ENCODE data around the gene CTSH.

CTSH gene

GRCh38 chr15:78917888-78918287 lies 27.0 kb downstream of the CTSH start:
- 100% methylated on average over 1 of the region's 4 CpGs for WGBS, 2 experiments (ENCODE audit: insufficient coverage in 2 of 2)
- peaks cover 94% of the 10 kb centered on the region for H3K36me3 ChIP-seq (ENCODE audit: control insufficient read depth, insufficient read depth, low read length)
- H3K4me3 ChIP-seq (ENCODE audit: extremely low read depth, insufficient read depth, low read length, poor library complexity, severe bottlenecking), result no peak overlapping the region
- H3K27ac ChIP-seq (ENCODE audit: low read depth, low read length, severe bottlenecking), result no peak overlapping the region
- H3K4me1 ChIP-seq (ENCODE audit: control insufficient read depth, insufficient read depth, low read length, poor library complexity, severe bottlenecking), result no peaks in the 10 kb centered on the region
- H3K9me3 ChIP-seq (ENCODE audit: control insufficient read depth, low read length), result no peaks in the 10 kb centered on the region

- H3K27ac ChIP-seq (ENCODE audit: low read depth, low read length, severe bottlenecking), result no peak overlapping the region
- H3K4me3 ChIP-seq (ENCODE audit: extremely low read depth, insufficient read depth, low read length, poor library complexity, severe bottlenecking), result no peak overlapping the region
- no peaks in the 10 kb centered on the region for H3K9me3 ChIP-seq (ENCODE audit: control insufficient read depth, low read length)
- WGBS, 2 experiments (ENCODE audit: insufficient coverage in 2 of 2), result 100% methylated on average over 1 of the region's 4 CpGs; no CpG with 5 or more reads in 1 of the 2 experiments
- peaks cover 94% of the 10 kb centered on the region for H3K36me3 ChIP-seq (ENCODE audit: control insufficient read depth, insufficient read depth, low read length)
- H3K4me1 ChIP-seq (ENCODE audit: control insufficient read depth, insufficient read depth, low read length, poor library complexity, severe bottlenecking), result no peaks in the 10 kb centered on the region
Measured at GRCh38 chr15:78916088-78916487, 28.8 kb downstream of the CTSH start.

DNA sequence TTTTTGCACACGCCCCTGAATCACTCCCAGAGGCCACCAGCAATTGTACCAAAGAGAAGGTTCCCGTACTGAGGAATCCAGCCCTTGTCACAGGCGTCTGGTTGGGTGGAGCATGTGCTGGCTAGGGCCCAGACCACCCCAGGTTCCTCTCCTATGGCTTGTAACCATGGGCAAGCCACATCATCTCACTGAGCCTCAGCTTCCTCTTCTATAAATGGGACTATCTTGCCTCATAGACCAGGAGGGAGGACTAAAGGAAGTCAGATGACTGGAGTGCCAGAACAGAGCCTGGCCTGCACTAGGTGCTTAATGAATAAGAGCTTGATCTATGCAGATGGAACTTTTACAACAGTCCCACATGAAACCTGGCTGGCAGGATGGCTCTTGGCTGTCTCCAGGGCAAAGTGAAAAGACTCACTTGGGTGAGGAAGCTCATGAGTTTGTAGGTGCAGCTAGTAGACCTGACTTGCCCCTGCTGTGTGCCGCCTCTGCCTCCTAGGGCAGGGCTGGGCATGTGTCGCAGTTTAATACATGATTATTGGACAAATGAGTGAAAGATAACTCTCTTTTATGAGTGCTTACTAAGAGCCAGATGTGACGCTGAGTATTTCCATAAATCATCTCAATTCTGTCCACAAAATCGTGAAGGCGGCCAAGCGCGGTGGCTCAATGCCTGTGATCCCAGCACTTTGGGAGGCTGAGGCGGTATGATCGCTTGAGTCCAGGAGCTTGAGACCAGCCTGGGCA lies 29.3 kb downstream of the CTSH start:
- Histone ChIP-seq H3K27ac (ENCODE audit: low read depth, low read length, severe bottlenecking) (no peak overlapping the region), H3K9me3 (ENCODE audit: control insufficient read depth, low read length) (no peaks in the 10 kb centered on the region), H3K4me1 (ENCODE audit: control insufficient read depth, insufficient read depth, low read length, poor library complexity, severe bottlenecking) (no peaks in the 10 kb centered on the region), H3K36me3 (ENCODE audit: control insufficient read depth, insufficient read depth, low read length) (peaks cover 94% of the 10 kb centered on the region), H3K4me3 (ENCODE audit: extremely low read depth, insufficient read depth, low read length, poor library complexity, severe bottlenecking) (no peak overlapping the region)
- 89 to 94% methylated on average over 10 of the region's 12 CpGs for WGBS, 2 experiments (ENCODE audit: insufficient coverage in 2 of 2)

DNA sequence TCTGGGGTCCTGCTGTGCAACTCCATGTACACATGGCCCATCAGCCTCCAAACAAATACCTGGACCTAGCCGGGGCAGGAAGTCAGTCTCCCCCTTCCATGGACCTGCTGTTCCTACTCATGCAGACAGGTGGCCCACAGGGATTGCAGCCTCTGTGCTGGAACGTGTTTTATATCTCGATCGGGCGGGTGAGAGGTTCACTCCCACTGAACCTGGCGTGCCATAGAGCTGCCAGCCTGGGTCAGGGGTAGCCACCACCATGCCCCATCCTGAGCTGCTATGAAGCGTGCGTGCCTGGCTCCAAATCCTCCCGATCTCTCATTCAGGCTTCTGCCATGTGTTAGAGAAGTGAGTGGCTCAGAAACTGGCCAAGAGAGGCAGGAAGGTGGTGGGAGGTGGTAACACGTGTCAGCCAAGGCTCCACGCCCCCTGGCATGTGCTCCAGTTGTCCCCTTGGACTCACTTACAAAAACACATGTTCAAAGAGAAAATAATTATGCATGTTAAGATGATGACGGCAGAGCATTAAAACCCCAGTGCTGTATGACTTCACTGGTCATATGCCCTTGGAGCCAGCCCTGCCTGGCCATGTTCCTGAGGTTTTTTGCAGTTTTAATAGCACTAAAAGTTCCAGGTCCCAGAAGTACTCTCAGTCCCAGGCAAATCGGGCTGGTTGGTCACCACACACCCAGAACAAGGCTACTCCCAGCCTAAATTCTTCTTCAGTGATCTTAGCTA lies 30.6 kb downstream of the CTSH start:
- H3K27ac ChIP-seq (ENCODE audit: low read depth, low read length, severe bottlenecking), result no peak overlapping the region
- no peak overlapping the region for H3K4me3 ChIP-seq (ENCODE audit: extremely low read depth, insufficient read depth, low read length, poor library complexity, severe bottlenecking)
- H3K9me3 ChIP-seq (ENCODE audit: control insufficient read depth, low read length), result no peaks in the 10 kb centered on the region
- peaks cover 88% of the 10 kb centered on the region for H3K36me3 ChIP-seq (ENCODE audit: control insufficient read depth, insufficient read depth, low read length)
- WGBS, 2 experiments (ENCODE audit: insufficient coverage in 2 of 2), result 94 to 95% methylated on average over 6 to 9 of the region's 13 CpGs
- no peaks in the 10 kb centered on the region for H3K4me1 ChIP-seq (ENCODE audit: control insufficient read depth, insufficient read depth, low read length, poor library complexity, severe bottlenecking)

GRCh38 chr15:78913012-78913411 lies 31.8 kb downstream of the CTSH start:
- Histone ChIP-seq H3K4me3 (ENCODE audit: extremely low read depth, insufficient read depth, low read length, poor library complexity, severe bottlenecking) (no peak overlapping the region), H3K4me1 (ENCODE audit: control insufficient read depth, insufficient read depth, low read length, poor library complexity, severe bottlenecking) (no peaks in the 10 kb centered on the region), H3K9me3 (ENCODE audit: control insufficient read depth, low read length) (no peaks in the 10 kb centered on the region), H3K27ac (ENCODE audit: low read depth, low read length, severe bottlenecking) (no peak overlapping the region), H3K36me3 (ENCODE audit: control insufficient read depth, insufficient read depth, low read length) (peaks cover 85% of the 10 kb centered on the region)
- 88 to 100% methylated on average over 2 of the region's 3 CpGs for WGBS, 2 experiments (ENCODE audit: insufficient coverage in 2 of 2)

DNA sequence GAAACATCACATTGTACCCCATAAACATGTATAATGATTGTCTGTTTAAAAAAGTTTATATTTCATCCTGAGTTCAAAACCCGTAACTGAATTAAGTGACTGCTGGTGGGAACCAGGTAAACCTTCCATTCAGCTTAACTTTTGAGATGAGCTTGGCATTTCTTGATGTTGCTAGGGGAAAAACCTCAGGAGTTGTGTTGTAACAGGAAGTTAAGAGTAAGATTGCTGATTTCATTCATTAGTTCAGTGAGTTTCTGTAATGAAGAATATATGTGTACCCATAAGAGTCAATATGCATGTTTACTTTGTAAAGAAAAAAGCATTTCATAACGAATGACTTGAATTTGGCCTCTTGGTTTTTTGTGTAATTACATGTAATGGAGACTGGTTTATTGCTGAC lies 32.5 kb downstream of the CTSH start:
- no peak overlapping the region for H3K4me3 ChIP-seq (ENCODE audit: extremely low read depth, insufficient read depth, low read length, poor library complexity, severe bottlenecking)
- H3K27ac ChIP-seq (ENCODE audit: low read depth, low read length, severe bottlenecking), result no peak overlapping the region
- H3K4me1 ChIP-seq (ENCODE audit: control insufficient read depth, insufficient read depth, low read length, poor library complexity, severe bottlenecking), result no peaks in the 10 kb centered on the region
- WGBS, 2 experiments (ENCODE audit: insufficient coverage in 2 of 2), result 83 to 100% methylated on average over 2 of the region's 2 CpGs
- H3K9me3 ChIP-seq (ENCODE audit: control insufficient read depth, low read length), result no peaks in the 10 kb centered on the region
- peaks cover 81% of the 10 kb centered on the region for H3K36me3 ChIP-seq (ENCODE audit: control insufficient read depth, insufficient read depth, low read length)

DNA sequence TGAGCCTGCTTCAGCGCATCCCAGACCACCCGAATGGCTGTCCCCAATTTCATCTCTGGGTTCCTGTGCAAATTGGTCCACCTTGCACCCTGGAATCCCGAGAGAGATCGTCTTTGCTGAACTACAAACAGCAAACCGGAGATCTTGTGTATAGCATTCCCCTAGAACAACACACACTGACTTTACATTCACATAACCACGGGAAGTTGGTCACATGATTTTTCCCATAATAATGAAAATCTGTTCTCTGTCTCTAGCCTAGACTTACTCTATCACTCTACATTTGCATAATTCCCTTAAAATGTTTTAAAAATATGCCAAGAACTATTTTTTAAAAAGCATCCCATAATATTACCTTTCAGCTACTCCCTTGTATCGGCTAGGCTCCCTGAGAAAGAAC lies 34.6 kb downstream of the CTSH start:
- Histone ChIP-seq H3K4me1 (ENCODE audit: control insufficient read depth, insufficient read depth, low read length, poor library complexity, severe bottlenecking) (peaks cover 4% of the 10 kb centered on the region), H3K36me3 (ENCODE audit: control insufficient read depth, insufficient read depth, low read length) (peaks cover 85% of the 10 kb centered on the region), H3K9me3 (ENCODE audit: control insufficient read depth, low read length) (no peaks in the 10 kb centered on the region), H3K27ac (ENCODE audit: low read depth, low read length, severe bottlenecking) (no peak overlapping the region), H3K4me3 (ENCODE audit: extremely low read depth, insufficient read depth, low read length, poor library complexity, severe bottlenecking) (no peak overlapping the region)
- 91 to 94% methylated on average over 6 of the region's 7 CpGs for WGBS, 2 experiments (ENCODE audit: insufficient coverage in 2 of 2)

- Histone ChIP-seq H3K9me3 (ENCODE audit: control insufficient read depth, low read length) (no peaks in the 10 kb centered on the region), H3K36me3 (ENCODE audit: control insufficient read depth, insufficient read depth, low read length) (peaks cover 85% of the 10 kb centered on the region), H3K4me3 (ENCODE audit: extremely low read depth, insufficient read depth, low read length, poor library complexity, severe bottlenecking) (no peak overlapping the region), H3K27ac (ENCODE audit: low read depth, low read length, severe bottlenecking) (no peak overlapping the region), H3K4me1 (ENCODE audit: control insufficient read depth, insufficient read depth, low read length, poor library complexity, severe bottlenecking) (peaks cover 4% of the 10 kb centered on the region)
- 61 to 71% methylated on average over 5 of the region's 5 CpGs for WGBS, 2 experiments (ENCODE audit: insufficient coverage in 2 of 2)
Measured at GRCh38 chr15:78909791-78910228, 35.0 kb downstream of the CTSH start.

- 80 to 96% methylated on average over 3 of the region's 3 CpGs for WGBS, 2 experiments (ENCODE audit: insufficient coverage in 2 of 2)
- no peaks in the 10 kb centered on the region for H3K9me3 ChIP-seq (ENCODE audit: control insufficient read depth, low read length)
- peaks cover 85% of the 10 kb centered on the region for H3K36me3 ChIP-seq (ENCODE audit: control insufficient read depth, insufficient read depth, low read length)
Measured at GRCh38 chr15:78909160-78909695, 35.6 kb downstream of the CTSH start.

DNA sequence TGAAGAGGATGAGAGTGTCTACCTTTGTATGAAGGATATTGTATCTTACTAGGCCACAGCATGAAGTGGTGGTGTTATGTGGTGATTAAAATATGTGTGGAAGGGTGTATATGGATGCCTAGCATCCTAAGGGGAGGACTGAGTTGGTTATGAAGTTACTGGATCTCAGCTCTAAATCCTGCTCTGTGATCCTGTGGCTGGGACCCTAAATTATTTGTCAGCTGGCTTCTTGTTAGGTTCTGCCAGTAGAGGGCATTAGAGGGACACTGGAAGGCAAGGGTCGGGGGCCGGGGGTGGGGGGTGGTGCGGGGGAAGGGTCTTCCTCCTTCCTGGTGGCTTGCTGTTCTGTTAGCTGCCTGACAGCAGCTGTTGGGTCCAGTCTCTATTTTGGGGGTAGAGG lies 37.3 kb downstream of the CTSH start:
- H3K27ac ChIP-seq (ENCODE audit: low read depth, low read length, severe bottlenecking), result no peak overlapping the region
- peaks cover 4% of the 10 kb centered on the region for H3K4me1 ChIP-seq (ENCODE audit: control insufficient read depth, insufficient read depth, low read length, poor library complexity, severe bottlenecking)
- WGBS, 2 experiments (ENCODE audit: insufficient coverage in 2 of 2), result no CpG with 5 or more reads among the region's 3 CpGs
- H3K4me3 ChIP-seq (ENCODE audit: extremely low read depth, insufficient read depth, low read length, poor library complexity, severe bottlenecking), result no peak overlapping the region
- H3K36me3 ChIP-seq (ENCODE audit: control insufficient read depth, insufficient read depth, low read length), result peaks cover 85% of the 10 kb centered on the region
- no peaks in the 10 kb centered on the region for H3K9me3 ChIP-seq (ENCODE audit: control insufficient read depth, low read length)

More at GRCh38 chr15:78909160-78909695, 35.6 kb downstream of the CTSH start:
- Histone ChIP-seq H3K4me3 (ENCODE audit: extremely low read depth, insufficient read depth, low read length, poor library complexity, severe bottlenecking) (no peak overlapping the region), H3K4me1 (ENCODE audit: control insufficient read depth, insufficient read depth, low read length, poor library complexity, severe bottlenecking) (peaks cover 4% of the 10 kb centered on the region), H3K27ac (ENCODE audit: low read depth, low read length, severe bottlenecking) (no peak overlapping the region)

DNA sequence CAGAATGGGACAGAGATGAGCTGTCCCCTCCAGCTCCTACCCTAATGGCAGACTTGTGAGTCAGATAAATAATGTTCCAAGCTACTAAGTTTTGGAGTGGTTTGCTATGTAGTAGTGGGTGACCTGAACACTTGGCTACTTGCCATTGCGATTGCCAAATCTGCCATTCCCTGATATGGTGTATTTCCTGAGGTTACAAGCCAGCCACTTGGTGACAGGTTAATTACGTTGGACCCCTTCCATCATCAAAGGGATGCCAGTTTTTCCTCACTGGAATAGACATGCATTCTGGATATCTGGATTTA lies 38.6 kb downstream of the CTSH start:
- Histone ChIP-seq H3K27ac (ENCODE audit: low read depth, low read length, severe bottlenecking) (peak overlapping the region; percentile 41), H3K4me3 (ENCODE audit: extremely low read depth, insufficient read depth, low read length, poor library complexity, severe bottlenecking) (no peak overlapping the region), H3K9me3 (ENCODE audit: control insufficient read depth, low read length) (no peaks in the 10 kb centered on the region), H3K36me3 (ENCODE audit: control insufficient read depth, insufficient read depth, low read length) (peaks cover 80% of the 10 kb centered on the region), H3K4me1 (ENCODE audit: control insufficient read depth, insufficient read depth, low read length, poor library complexity, severe bottlenecking) (peaks cover 8% of the 10 kb centered on the region)
- 100% methylated on average over 1 to 2 of the region's 2 CpGs for WGBS, 2 experiments (ENCODE audit: insufficient coverage in 2 of 2)
